Suprapubic skin (tissue), 4 donors: ENCODE measurements around the gene ARHGDIB. TPM values are rescaled to one million over a fixed set of nuclear protein-coding genes. Genes with fewer than 3 reads are reported as not detected.
A peak's percentile ranks its signal among the peaks of the same experiment; 100 is the strongest.

Experiments
- DNase-seq, 2 donors: peaks; one replicate each; pipeline ENCODE4 v3.0.0-alpha.2; 2019; ENCODE audit warnings: low spot score in 2 of 2
- H3K27ac ChIP-seq: fragments of 200-600 bp; sonication (generic); one replicate; pipeline ENCODE4 v1.5.1; 2019
- H3K27me3 ChIP-seq: fragments of 200-600 bp; sonication (generic); one replicate; pipeline ENCODE4 v1.5.1; 2019
- H3K36me3 ChIP-seq: fragments of 200-600 bp; sonication (generic); one replicate; pipeline ENCODE4 v1.5.1; 2019
- H3K4me1 ChIP-seq: fragments of 200-600 bp; sonication (generic); one replicate; pipeline ENCODE4 v1.5.1; 2019
- H3K4me3 ChIP-seq: fragments of 200-600 bp; sonication (generic); one replicate; pipeline ENCODE4 v1.5.1; 2019; ENCODE audit warnings: mild to moderate bottlenecking
- H3K9me3 ChIP-seq: fragments of 200-600 bp; sonication (generic); one replicate; pipeline ENCODE4 v1.5.1; 2019
- EP300 ChIP-seq: sonication (generic); formaldehyde crosslinking; IDR thresholded peaks from one replicate; pipeline ENCODE4 v1.6.1; 2017; ENCODE audit warnings: antibody characterized with exemption
- POLR2A ChIP-seq, 2 donors: fragments of 450-650 bp; IDR thresholded peaks; one replicate each; pipeline ENCODE4 v1.6.1; 2017; ENCODE audit warnings: antibody characterized with exemption in 2 of 2, mild to moderate bottlenecking in 2 of 2, moderate library complexity in 2 of 2
- POLR2AphosphoS5 ChIP-seq, 3 donors: sonication (generic); formaldehyde crosslinking; IDR thresholded peaks; one replicate each; pipeline ENCODE4 v1.6.1; 2017; ENCODE audit warnings: antibody characterized with exemption in 3 of 3
- WGBS: methylation state at CpG from one replicate; pipeline ENCODE4 v1.1.5; 2018; 5-methylcytosine and 5-hydroxymethylcytosine counted together
- total RNA-seq, 4 donors: library from RNA; depleted of rRNA; stranded (reverse); fragments of >200 nt; gene quantifications; one replicate each; pipeline ENCODE4 v1.1.0, GENCODE V29; 2016
- TF ChIP-seq, protein P1 (sequence below), 2 donors: fragments of 200-600 bp in 1 of 2; fragments of 450-650 bp in 1 of 2; sonication (generic) in 1 of 2; IDR thresholded peaks; one replicate each; pipeline ENCODE4 v1.5.1; 2016 to 2019; ENCODE audit warnings: antibody characterized with exemption in 2 of 2, mild to moderate bottlenecking in 1 of 2, moderate library complexity in 1 of 2

Gene ARHGDIB
- total RNA-seq, 4 donors from 2014 or later: 74.7 to 109 (median 85.4) TPM

- WGBS: 87% methylated on average over 2 of the region's 2 CpGs
- Histone ChIP-seq H3K27ac (no peak overlapping the region), H3K4me1 (no peaks in the 10 kb centered on the region), H3K4me3 (no peak overlapping the region), H3K9me3 (no peaks in the 10 kb centered on the region), H3K36me3 (no peaks in the 10 kb centered on the region), H3K27me3 (no peaks in the 10 kb centered on the region)
- DNase-seq: no peak
- TF ChIP-seq, protein P1, sequence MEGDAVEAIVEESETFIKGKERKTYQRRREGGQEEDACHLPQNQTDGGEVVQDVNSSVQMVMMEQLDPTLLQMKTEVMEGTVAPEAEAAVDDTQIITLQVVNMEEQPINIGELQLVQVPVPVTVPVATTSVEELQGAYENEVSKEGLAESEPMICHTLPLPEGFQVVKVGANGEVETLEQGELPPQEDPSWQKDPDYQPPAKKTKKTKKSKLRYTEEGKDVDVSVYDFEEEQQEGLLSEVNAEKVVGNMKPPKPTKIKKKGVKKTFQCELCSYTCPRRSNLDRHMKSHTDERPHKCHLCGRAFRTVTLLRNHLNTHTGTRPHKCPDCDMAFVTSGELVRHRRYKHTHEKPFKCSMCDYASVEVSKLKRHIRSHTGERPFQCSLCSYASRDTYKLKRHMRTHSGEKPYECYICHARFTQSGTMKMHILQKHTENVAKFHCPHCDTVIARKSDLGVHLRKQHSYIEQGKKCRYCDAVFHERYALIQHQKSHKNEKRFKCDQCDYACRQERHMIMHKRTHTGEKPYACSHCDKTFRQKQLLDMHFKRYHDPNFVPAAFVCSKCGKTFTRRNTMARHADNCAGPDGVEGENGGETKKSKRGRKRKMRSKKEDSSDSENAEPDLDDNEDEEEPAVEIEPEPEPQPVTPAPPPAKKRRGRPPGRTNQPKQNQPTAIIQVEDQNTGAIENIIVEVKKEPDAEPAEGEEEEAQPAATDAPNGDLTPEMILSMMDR (IDR thresholded peaks at IDR 0.05): no peak
- TF ChIP-seq POLR2AphosphoS5 (IDR thresholded peaks at IDR 0.05) (no peak), POLR2A (IDR thresholded peaks at IDR 0.05) (no peak), EP300 (no peak)
These were observed 40.2 kb downstream of the ARHGDIB start for GRCh38 chr12:14921218-14921617.

DNA sequence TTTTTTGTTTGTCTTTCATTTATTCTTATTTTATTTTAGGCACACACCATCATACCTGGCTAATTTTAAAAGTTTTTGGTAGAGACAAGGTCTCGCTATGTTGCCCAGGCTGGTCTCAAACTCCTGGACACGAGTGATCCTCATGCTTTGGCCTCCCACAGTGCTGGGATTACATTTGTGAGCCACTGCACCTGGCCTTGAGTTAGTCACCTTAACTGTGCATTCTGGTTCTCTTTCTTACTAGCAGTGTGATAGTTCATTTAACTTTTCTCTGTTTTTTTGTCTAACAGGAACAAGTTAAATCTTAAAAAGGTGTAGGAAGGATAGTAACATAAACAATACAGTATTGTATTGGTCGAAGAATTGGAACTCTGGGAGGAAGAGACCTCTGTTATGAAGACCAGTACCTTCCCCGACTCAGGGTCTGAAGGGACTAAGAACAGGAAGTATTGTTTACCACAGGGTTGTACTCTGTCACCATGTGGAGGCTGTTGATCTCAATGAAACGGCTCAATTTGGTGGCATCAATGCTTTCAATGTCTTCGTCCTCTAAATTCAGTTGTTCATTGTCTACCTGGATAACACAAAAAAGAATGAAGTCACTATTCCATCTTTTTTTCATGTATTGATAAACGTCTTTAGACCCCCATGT is 40.8 kb downstream of the ARHGDIB start:
- H3K9me3 ChIP-seq: no peaks in the 10 kb centered on the region
- H3K36me3 ChIP-seq: no peaks in the 10 kb centered on the region
- TF ChIP-seq POLR2A (IDR thresholded peaks at IDR 0.05) (no peak), EP300 (no peak), POLR2AphosphoS5 (IDR thresholded peaks at IDR 0.05) (no peak)
- TF ChIP-seq, protein P1 (IDR thresholded peaks at IDR 0.05): no peak
- no peak overlapping the region for H3K27ac ChIP-seq
- H3K4me3 ChIP-seq: no peak overlapping the region
- WGBS: 76% methylated on average over 7 of the region's 7 CpGs
- H3K4me1 ChIP-seq: no peaks in the 10 kb centered on the region
- no peaks in the 10 kb centered on the region for H3K27me3 ChIP-seq
- no peak for DNase-seq

DNA sequence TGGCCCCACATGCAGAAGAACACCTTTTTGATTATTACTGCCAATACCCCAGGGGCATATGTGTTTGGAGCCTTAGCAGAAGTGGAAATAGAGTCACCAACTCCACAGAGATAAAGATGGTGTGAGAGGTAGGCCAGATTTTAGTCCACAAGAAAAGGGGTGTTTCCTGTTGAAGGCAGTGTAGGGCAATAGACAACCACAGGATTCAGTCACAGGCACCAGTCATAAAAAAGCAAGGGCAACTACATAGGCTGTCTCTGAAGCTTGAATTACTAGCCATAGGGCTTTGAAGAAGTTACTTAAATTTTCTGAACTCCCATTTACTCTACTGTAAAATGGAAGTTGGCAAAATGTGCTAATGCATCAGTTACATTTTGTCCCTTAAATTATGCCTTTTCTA is 41.9 kb downstream of the ARHGDIB start:
- TF ChIP-seq, protein P1 (IDR thresholded peaks at IDR 0.05): no peak
- TF ChIP-seq EP300 (no peak), POLR2A (IDR thresholded peaks at IDR 0.05) (no peak), POLR2AphosphoS5 (IDR thresholded peaks at IDR 0.05) (no peak)
- peaks cover 1% of the 10 kb centered on the region for H3K4me1 ChIP-seq
- DNase-seq: no peak
- no peaks in the 10 kb centered on the region for H3K36me3 ChIP-seq
- H3K27ac ChIP-seq: no peak overlapping the region
- no peaks in the 10 kb centered on the region for H3K9me3 ChIP-seq
- no peaks in the 10 kb centered on the region for H3K27me3 ChIP-seq
- H3K4me3 ChIP-seq: no peak overlapping the region

- Histone ChIP-seq H3K27ac (no peak overlapping the region), H3K27me3 (no peaks in the 10 kb centered on the region), H3K4me1 (peaks cover 21% of the 10 kb centered on the region), H3K4me3 (no peak overlapping the region), H3K9me3 (no peaks in the 10 kb centered on the region), H3K36me3 (no peaks in the 10 kb centered on the region)
- WGBS: 64% methylated on average over 2 of the region's 2 CpGs
- DNase-seq: no peak
- TF ChIP-seq POLR2AphosphoS5 (IDR thresholded peaks at IDR 0.05) (no peak), EP300 (no peak)
- TF ChIP-seq, protein P1 (IDR thresholded peaks at IDR 0.05): no peak
These were observed 45.7 kb downstream of the ARHGDIB start for GRCh38 chr12:14915736-14916135.

DNA sequence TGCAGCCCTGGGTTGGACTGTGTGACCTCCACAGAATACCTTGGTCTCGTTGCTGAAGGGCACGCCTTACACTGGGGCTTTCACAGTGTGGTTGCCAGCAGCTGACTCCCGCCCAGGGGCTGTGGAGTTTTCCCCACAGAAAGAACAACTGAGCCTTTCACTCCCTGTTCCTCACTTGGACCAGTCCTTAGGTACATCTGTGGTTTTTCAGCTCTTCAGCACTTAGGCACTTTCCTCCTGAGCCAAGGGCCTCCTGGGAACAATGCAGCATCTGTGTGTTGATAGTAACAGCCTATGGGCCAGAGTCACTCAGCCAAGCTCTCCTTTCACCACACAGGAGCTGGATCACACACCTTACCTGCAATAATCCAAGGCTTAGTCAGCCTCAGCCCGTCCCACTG is 48.0 kb downstream of the ARHGDIB start:
- no peak for TF ChIP-seq EP300
- no peak for TF ChIP-seq POLR2A (IDR thresholded peaks at IDR 0.05)
- TF ChIP-seq POLR2AphosphoS5 (IDR thresholded peaks at IDR 0.05): peak in 1 of 3 donors; percentile 42
- peak; percentile 66 to 82 for DNase-seq
- WGBS: 48% methylated on average over 4 of the region's 4 CpGs
- Histone ChIP-seq H3K4me1 (peaks cover 21% of the 10 kb centered on the region), H3K9me3 (no peaks in the 10 kb centered on the region), H3K36me3 (no peaks in the 10 kb centered on the region), H3K27ac (peak overlapping the region; percentile 75), H3K27me3 (no peaks in the 10 kb centered on the region), H3K4me3 (no peak overlapping the region)

GRCh38 chr12:14911131-14911530 is 50.3 kb downstream of the ARHGDIB start:
- Histone ChIP-seq H3K27ac (peak overlapping the region; percentile 24), H3K4me3 (no peak overlapping the region), H3K27me3 (no peaks in the 10 kb centered on the region), H3K36me3 (no peaks in the 10 kb centered on the region), H3K4me1 (peaks cover 22% of the 10 kb centered on the region), H3K9me3 (no peaks in the 10 kb centered on the region)
- TF ChIP-seq POLR2A (IDR thresholded peaks at IDR 0.05) (no peak), POLR2AphosphoS5 (IDR thresholded peaks at IDR 0.05) (no peak), EP300 (no peak)
- TF ChIP-seq, protein P1 (IDR thresholded peaks at IDR 0.05): no peak
- 62% methylated on average over 2 of the region's 2 CpGs for WGBS
- DNase-seq: no peak
